GM23338 (cell line): ENCODE results near the gene FMR1. TPM values are rescaled to one million over a fixed set of nuclear protein-coding genes. Genes with fewer than 3 reads are reported as not detected.

Experiments
- ATAC-seq: fragments of 200-7000 bp; cut with Tn5 transposase; 3 replicates; pipeline ENCODE4 v1.9.1; 2020
- DNase-seq: peaks from one replicate; pipeline ENCODE4 v3.0.0-alpha.2; 2015; ENCODE audit warnings: low spot score
- H2AFZ ChIP-seq: fragments of 200-600 bp; sonication (generic); 2 replicates; pipeline ENCODE4 v1.8.0; 2016; ENCODE audit warnings: antibody characterized with exemption, mild to moderate bottlenecking, moderate library complexity
- H3F3A ChIP-seq: fragments of 200-600 bp; sonication (generic); replicated peaks from 2 replicates; pipeline ENCODE4 v1.8.0; 2017; ENCODE audit warnings: antibody characterized with exemption, mixed run types, low read depth
- H3K27ac ChIP-seq: fragments of 200-600 bp; sonication (generic); 2 replicates; pipeline ENCODE4 v1.6.1; 2016; ENCODE audit warnings: low read depth
- H3K27me3 ChIP-seq: fragments of 200-600 bp; sonication (generic); 2 replicates; pipeline ENCODE4 v1.8.0; 2016; ENCODE audit warnings: mild to moderate bottlenecking, mixed run types, moderate library complexity; ENCODE audit not compliant: insufficient read depth
- H3K36me3 ChIP-seq: fragments of 200-600 bp; sonication (generic); 2 replicates; pipeline ENCODE4 v1.8.0; 2016; ENCODE audit warnings: mild to moderate bottlenecking; ENCODE audit not compliant: insufficient read depth
- H3K4me1 ChIP-seq: fragments of 200-600 bp; sonication (generic); 2 replicates; pipeline ENCODE4 v1.8.0; 2016; ENCODE audit warnings: mild to moderate bottlenecking, moderate library complexity; ENCODE audit not compliant: insufficient read depth
- H3K4me2 ChIP-seq: fragments of 200-600 bp; sonication (generic); 2 replicates; pipeline ENCODE4 v1.7.1; 2017; ENCODE audit warnings: mixed run types
- H3K4me3 ChIP-seq: fragments of 200-600 bp; sonication (generic); 2 replicates; pipeline ENCODE4 v1.6.1; 2016; ENCODE audit warnings: mixed run types
- H3K79me2 ChIP-seq: fragments of 200-600 bp; sonication (generic); replicated peaks from 2 replicates; pipeline ENCODE4 v1.8.0; 2017; ENCODE audit warnings: mild to moderate bottlenecking; ENCODE audit not compliant: insufficient read depth
- H3K9me2 ChIP-seq: fragments of 200-600 bp; sonication (generic); 2 replicates; pipeline ENCODE4 v1.8.0; 2017; ENCODE audit not compliant: insufficient read depth
- H4K20me1 ChIP-seq: fragments of 200-600 bp; sonication (generic); replicated peaks from 2 replicates; pipeline ENCODE4 v1.8.0; 2017; ENCODE audit warnings: mild to moderate bottlenecking; ENCODE audit not compliant: insufficient read depth
- H3K27ac Mint-ChIP-seq: 2 replicates; pipeline ENCODE4 v1.8.0; 2020; ENCODE audit warnings: inconsistent platforms, mild to moderate bottlenecking, moderate library complexity, mixed read lengths
- H3K27me3 Mint-ChIP-seq: 3 replicates; pipeline ENCODE4 v1.8.0; 2022; ENCODE audit warnings: low read depth, mild to moderate bottlenecking, moderate library complexity, mixed read lengths, inconsistent platforms; ENCODE audit not compliant: insufficient read depth, poor library complexity
- H3K36me3 Mint-ChIP-seq: 3 replicates; pipeline ENCODE4 v1.8.0; 2021; ENCODE audit warnings: low read depth, mild to moderate bottlenecking, inconsistent platforms, moderate library complexity, mixed read lengths
- H3K4me1 Mint-ChIP-seq: 3 replicates; pipeline ENCODE4 v1.8.0; 2020; ENCODE audit warnings: mild to moderate bottlenecking, inconsistent platforms, mixed read lengths
- H3K4me3 Mint-ChIP-seq: 3 replicates; pipeline ENCODE4 v1.8.0; 2021; ENCODE audit warnings: moderate library complexity, mild to moderate bottlenecking, inconsistent platforms, mixed read lengths
- H3K9me3 Mint-ChIP-seq: 3 replicates; pipeline ENCODE4 v1.8.0; 2020; ENCODE audit warnings: moderate library complexity, mild to moderate bottlenecking, inconsistent platforms, mixed read lengths
- CREB1 ChIP-seq: fragments of 250-450 bp; sonication (Bioruptor Pico); IDR thresholded peaks from 2 replicates; pipeline ENCODE4 v1.5.0; 2020; ENCODE audit warnings: low read depth, mild to moderate bottlenecking, moderate library complexity
- EZH2 ChIP-seq: fragments of 200-600 bp; sonication (generic); IDR thresholded peaks from one replicate; pipeline ENCODE4 v1.8.0; 2017; ENCODE audit warnings: antibody characterized with exemption, mild to moderate bottlenecking, low read depth; ENCODE audit not compliant: unreplicated experiment
- EZH2phosphoT487 ChIP-seq: fragments of 200-600 bp; sonication (generic); IDR thresholded peaks from one replicate; pipeline ENCODE4 v1.8.1; 2018; ENCODE audit warnings: antibody characterized with exemption; ENCODE audit not compliant: unreplicated experiment
- NANOG ChIP-seq: IDR thresholded peaks from 2 replicates; pipeline ENCODE4 v1.6.1; 2016; ENCODE audit warnings: antibody characterized with exemption, borderline replicate concordance
- POLR2AphosphoS5 ChIP-seq: IDR thresholded peaks from 2 replicates; pipeline ENCODE4 v1.6.1; 2016; ENCODE audit warnings: antibody characterized with exemption, low read depth
- STAT1 ChIP-seq: IDR thresholded peaks from one replicate; pipeline ENCODE4 v1.6.1; 2016; ENCODE audit warnings: antibody characterized with exemption; ENCODE audit not compliant: unreplicated experiment
- ZNF114 ChIP-seq: fragments of 250-450 bp; sonication (Bioruptor Pico); IDR thresholded peaks from 2 replicates; pipeline ENCODE4 v1.5.0; 2020; ENCODE audit warnings: mild to moderate bottlenecking, moderate library complexity
- ZNF462 ChIP-seq: fragments of 250-450 bp; sonication (Bioruptor Pico); IDR thresholded peaks from 2 replicates; pipeline ENCODE4 v1.5.0; 2020; ENCODE audit warnings: mild to moderate bottlenecking, moderate library complexity
- polyA plus RNA-seq: library from polyadenylated mRNA; unstranded; fragments of >200 nt; fragmentation: Nextera tagmentation; extraction: Ambion mirVana; gene quantifications from 2 replicates; pipeline ENCODE4 v1.2.1, GENCODE V29; 2016
- total RNA-seq: library from RNA; depleted of rRNA; stranded (reverse); fragments of >200 nt; shearing (Covaris generic); gene quantifications from 2 replicates; pipeline ENCODE4 v1.2.3, GENCODE V29; 2014

The FMR1 gene
- total and polyA plus RNA-seq, 2 experiments from 2014 or later: 17.1 to 44.3 TPM

DNA sequence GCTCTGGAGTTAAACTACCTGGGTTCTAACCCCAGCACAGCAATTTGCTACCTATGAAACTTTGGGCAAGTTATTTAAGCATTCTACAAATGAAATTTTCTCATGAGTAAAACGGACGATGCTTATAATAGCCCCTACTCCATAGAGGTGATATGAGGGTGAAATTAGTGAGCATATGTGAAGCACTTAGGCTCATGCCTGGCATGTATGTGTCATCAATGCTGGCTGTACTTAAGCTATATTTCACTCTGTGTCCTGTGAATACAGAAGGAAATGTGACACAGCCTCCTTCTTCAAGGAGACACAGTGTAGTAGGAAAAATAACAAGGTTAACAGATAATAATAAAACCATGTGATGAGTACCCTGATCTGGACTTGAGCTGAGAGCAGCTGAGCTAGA lies 49.0 kb downstream of the FMR1 start:
- H3K4me2 ChIP-seq: no peak overlapping the region
- no peak overlapping the region for H3K27ac ChIP-seq
- H3F3A ChIP-seq: no peaks in the 10 kb centered on the region
- no peak overlapping the region for H3K27ac Mint-ChIP-seq
- no peaks in the 10 kb centered on the region for H3K79me2 ChIP-seq
- H3K4me3 ChIP-seq: no peak overlapping the region
- TF ChIP-seq ZNF114 (CRISPR knock-in tag): no peak
- no peak for TF ChIP-seq NANOG
- TF ChIP-seq EZH2: no peak
- TF ChIP-seq CREB1 (CRISPR knock-in tag): no peak
- no peak for TF ChIP-seq ZNF462 (CRISPR knock-in tag)
- TF ChIP-seq STAT1: no peak
- TF ChIP-seq EZH2phosphoT487: no peak
- no peak for TF ChIP-seq POLR2AphosphoS5
- no peaks in the 10 kb centered on the region; the same call in 2 of the 3 replicates for H3K9me3 Mint-ChIP-seq
- H3K4me1 ChIP-seq: no peaks in the 10 kb centered on the region
- H3K27me3 Mint-ChIP-seq: no peaks in the 10 kb centered on the region
- H2AFZ ChIP-seq: no peak overlapping the region
- DNase-seq: no peak
- no peak overlapping the region for H3K4me3 Mint-ChIP-seq
- ATAC-seq: no peak
- H3K4me1 Mint-ChIP-seq: no peaks in the 10 kb centered on the region
- H3K27me3 ChIP-seq: no peaks in the 10 kb centered on the region
- H3K9me2 ChIP-seq: no peaks in the 10 kb centered on the region
- H3K36me3 Mint-ChIP-seq: no peaks in the 10 kb centered on the region; the same call in 2 of the 3 replicates
- H3K36me3 ChIP-seq: no peaks in the 10 kb centered on the region
- H4K20me1 ChIP-seq: no peaks in the 10 kb centered on the region
